Neural progenitor cell (in vitro differentiated cells): ENCODE data around the gene PIGO.

Experiments
- EZH2 ChIP-seq: fragments of 200-600 bp; sonication (generic); IDR thresholded peaks from 2 replicates; pipeline ENCODE4 v1.6.1; 2017; ENCODE audit warnings: antibody characterized with exemption, mild to moderate bottlenecking, moderate library complexity
- TF ChIP-seq, protein P1 (sequence below): fragments of 200-600 bp; sonication (generic); IDR thresholded peaks from 2 replicates; pipeline ENCODE4 v1.5.1; 2017; ENCODE audit warnings: antibody characterized with exemption, mild to moderate bottlenecking

DNA sequence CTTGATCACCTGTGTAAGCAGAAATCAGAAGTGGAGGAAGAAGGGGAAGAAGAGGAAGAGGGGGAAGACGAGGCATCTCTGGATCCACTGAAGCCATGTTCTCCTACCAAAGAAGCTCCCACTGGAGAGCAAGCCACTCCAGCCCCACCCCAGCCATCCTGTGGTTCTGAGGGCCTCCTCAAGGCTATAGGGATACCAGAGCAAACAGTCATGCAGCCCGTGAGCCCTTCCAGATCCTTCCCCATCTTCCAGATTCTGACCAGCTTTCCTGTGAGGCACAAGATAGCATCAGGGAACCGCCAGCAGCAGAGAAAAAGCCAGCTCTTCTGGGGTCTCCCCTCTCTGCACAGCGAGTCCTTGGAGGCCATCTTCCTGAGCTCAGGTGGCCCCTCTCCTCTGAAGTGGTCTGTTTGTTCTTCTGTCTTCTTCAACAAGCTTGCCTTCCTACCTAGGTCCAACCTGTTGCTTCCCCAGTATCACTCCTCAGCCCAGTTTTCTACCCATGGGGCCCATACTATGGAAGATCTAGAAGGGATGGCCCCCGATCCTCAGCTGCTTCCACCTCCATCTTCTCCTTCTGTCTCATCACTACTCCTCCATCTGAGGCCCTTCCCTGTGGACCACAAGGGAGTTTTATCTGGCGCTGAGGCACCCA, 53.4 kb downstream of the PIGO start:
- TF ChIP-seq, protein P1, sequence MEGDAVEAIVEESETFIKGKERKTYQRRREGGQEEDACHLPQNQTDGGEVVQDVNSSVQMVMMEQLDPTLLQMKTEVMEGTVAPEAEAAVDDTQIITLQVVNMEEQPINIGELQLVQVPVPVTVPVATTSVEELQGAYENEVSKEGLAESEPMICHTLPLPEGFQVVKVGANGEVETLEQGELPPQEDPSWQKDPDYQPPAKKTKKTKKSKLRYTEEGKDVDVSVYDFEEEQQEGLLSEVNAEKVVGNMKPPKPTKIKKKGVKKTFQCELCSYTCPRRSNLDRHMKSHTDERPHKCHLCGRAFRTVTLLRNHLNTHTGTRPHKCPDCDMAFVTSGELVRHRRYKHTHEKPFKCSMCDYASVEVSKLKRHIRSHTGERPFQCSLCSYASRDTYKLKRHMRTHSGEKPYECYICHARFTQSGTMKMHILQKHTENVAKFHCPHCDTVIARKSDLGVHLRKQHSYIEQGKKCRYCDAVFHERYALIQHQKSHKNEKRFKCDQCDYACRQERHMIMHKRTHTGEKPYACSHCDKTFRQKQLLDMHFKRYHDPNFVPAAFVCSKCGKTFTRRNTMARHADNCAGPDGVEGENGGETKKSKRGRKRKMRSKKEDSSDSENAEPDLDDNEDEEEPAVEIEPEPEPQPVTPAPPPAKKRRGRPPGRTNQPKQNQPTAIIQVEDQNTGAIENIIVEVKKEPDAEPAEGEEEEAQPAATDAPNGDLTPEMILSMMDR, result no peak
- TF ChIP-seq EZH2, result no peak
